NCI-H82 treated with DMSO at 0.1 percent for 48 hours (cell line): ENCODE results near the gene CORO1A.
"Not testable (repeated sequence)": the region's sequence is repeated elsewhere in the genome, so short reads cannot be mapped to it uniquely, and the experiment has no call there.

Experiments used
- DNase-seq: peaks from one replicate; lab custom pipeline; 2025; ENCODE audit not compliant: unreplicated experiment; lab: John Stamatoyannopoulos, UW

Gene CORO1A

GRCh38 chr16:30183233-30184095 is at the start of gene CORO1A:
TSS of gene CORO1A (plus strand) at chr16:30183602. CDS start at chr16:30185210, 1,608 bp downstream.
- DNase-seq = peak; percentile 47

DNA sequence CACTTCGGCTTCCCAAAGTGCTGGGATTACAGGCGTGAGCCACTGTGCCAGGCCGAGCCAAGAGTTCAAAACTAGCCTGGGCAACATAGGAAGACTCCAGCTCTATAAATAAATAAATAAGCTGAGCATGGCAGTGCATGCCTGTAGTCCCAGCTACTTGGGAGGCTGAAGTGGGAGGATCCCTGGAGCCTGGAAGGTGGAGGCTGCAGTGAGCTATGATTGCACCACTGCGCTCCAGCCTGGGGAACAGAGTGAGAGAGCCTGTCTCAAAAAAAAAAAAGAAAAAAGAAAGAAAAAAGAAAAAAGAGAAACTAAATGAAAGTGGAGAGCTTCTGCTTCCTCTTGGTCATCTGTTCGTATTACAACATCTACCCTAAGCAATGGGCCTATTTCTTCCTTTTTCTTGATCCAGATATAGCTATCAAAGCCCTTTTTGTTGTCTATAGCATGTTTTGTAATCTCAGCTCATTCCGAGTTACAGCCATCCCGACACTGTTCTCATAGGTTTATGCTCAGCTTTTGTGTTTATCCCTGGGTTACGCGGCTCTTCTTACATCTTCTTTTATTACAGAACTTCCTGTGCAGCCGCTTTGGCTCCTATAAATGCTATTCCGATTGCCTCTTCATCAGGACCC is 46.3 kb upstream of the CORO1A start:
- no peak for DNase-seq

DNA sequence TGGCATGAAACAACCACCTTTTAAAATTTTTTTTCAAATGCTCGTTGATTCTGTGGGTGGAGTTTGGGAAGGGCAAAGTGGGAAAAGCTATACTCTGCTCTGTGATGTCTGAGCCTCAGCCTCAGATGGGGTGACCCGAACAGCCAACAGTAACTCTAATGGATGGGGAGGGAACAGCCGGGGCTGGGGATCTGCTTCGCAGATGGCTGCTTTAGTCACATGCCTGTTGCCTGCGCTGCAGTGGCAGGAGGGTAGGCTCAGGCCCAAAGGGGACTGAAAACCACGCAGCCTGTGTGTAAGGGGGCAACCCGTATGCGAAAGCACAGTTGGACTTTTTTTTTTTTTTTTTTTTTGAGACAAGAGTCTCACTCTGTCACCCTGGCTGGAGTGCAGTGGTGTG is 45.5 kb upstream of the CORO1A start:
- no peak for DNase-seq

DNA sequence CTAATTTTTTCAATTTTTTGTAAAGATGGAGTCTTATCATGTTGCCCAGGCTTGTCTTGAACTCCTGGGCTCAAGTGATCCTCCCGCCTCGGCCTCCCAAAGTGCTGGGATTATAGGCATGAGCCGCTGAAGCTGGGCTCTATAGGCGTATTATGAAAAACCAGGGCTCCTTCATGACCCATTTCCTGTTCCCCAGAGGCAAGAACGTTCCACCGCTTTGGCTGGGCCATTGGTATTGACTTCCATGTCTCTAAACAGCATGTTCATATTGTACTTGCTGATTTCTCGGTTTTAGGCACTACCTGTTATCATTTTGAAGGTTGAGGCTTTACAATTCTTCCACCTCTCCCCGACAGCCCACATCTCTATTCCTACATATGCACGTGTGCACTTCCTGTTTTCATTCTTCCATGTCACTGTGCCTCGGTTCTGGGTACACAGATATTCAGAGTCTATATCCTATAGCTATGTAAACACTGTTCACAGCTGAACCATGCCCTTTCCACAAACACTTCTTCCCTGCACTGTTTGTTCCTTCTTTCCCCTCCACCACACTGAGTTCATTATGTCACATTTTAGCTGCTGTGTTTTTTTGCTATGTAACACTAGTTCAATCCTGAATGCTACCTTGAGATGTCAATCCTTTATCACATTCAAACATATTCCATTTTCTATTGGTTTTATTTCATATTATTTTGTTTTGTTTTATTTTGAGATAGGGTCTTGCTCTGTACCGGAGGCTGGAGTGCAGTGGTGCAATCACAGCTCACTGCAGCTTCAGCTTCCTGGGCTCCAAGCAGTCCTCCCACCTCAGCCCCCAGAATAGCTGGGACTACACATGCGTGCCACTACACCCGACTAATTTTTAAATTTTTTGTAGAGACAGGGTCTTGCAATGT is 43.6 kb upstream of the CORO1A start:
- DNase-seq = no peak

- DNase-seq = no peak
These were observed 41.7 kb upstream of the CORO1A start for GRCh38 chr16:30141750-30142149.

DNA sequence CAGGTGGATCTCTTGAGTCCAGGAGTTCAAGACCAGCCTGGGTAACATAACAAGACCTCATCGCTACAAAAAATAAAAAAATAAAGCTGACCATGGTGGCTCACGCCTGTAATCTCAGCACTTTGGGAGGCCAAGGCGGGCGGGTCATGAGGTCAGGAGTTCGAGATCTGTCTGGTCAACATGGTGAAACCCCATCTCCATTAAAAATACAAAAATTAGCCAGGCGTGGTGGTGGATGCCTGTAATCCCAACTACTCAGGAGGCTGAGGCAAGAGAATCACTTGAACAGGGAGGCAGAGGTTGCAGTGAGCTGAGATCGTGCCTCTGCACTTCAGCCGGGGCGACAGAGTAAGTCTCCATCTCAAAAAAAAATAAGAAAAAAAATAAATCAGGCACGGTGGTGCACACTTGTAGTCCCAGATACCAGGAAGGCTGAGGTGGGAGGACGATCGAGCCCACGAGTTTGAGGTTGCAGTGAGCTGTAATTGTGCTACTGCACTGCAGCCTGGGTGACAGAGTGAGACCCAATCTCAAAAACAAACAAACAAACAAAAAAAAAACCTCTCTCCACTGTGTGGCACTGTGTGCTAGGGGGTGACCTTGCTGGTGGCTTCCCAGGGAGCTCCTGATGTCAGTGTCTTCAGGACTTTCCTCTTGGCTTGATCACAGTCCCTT is 40.6 kb upstream of the CORO1A start:
- DNase-seq = no peak

- DNase-seq = no peak
These were observed 40.1 kb upstream of the CORO1A start for GRCh38 chr16:30143347-30143702.

DNA sequence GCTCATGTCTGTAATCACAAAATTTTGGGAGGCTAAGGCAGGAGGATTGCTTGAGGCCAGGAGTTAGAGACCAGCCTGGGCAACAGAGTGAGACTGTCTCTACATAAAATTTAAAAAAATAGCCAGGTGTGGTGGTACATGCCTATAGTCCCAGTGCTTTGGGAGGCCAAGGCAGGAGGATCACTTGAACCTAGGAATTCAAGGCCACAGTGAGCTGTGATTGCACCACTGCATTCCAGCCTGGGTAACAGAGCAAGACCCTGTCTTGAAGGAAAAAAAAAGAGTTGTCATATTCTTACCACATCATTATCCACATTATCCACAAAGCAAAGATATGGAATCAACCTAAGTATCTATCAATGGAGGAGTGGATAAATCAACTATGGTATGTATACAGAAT is 39.4 kb upstream of the CORO1A start:
- DNase-seq = no peak

DNA sequence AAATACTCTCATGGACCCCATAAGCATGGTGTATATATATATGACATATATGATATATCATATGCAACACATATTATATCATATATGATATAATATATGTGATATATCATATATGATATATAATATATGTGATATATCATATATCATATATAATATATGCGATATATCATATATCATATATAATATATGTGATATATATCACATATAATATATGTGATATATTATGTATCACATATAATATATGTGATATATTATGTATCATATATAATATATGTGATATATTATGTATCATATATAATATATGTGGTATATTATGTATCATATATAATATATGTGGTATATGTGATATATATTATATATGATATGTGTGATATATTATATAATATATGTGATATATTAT is 38.5 kb upstream of the CORO1A start:
- DNase-seq = no peak

GRCh38 chr16:30145657-30146056 is 37.7 kb upstream of the CORO1A start:
- DNase-seq = no peak

DNA sequence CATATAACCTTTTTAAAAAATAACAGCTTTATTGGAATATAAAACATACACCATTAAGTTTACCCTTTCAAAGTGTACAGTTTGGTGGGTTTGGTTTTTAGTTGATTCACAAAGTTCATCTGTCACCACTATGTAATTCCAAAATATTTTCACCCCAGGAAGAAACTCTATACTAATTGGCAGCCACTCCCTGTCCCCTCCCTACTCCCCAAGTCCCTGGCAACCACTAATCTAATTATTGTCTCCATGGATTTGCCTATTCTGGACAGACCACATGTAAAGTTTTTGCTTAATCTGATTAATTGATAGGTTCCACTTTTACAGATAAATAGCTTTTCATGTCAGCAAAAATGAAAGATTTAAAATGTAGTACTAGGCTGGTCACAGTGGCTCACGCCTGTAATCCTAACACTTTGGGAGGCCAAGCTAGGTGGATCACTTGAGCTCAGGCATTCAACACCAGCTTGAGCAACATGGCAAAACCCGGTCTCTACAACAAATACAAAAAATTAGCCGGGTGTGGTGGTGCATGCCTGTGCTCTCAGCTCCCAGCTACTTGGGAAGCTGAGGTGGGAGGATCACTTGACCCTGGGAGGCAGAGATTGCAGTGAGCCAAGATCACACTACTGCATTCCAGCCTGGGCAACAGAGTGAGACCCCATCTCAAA is 35.4 kb upstream of the CORO1A start:
- peak; percentile 72 for DNase-seq

DNA sequence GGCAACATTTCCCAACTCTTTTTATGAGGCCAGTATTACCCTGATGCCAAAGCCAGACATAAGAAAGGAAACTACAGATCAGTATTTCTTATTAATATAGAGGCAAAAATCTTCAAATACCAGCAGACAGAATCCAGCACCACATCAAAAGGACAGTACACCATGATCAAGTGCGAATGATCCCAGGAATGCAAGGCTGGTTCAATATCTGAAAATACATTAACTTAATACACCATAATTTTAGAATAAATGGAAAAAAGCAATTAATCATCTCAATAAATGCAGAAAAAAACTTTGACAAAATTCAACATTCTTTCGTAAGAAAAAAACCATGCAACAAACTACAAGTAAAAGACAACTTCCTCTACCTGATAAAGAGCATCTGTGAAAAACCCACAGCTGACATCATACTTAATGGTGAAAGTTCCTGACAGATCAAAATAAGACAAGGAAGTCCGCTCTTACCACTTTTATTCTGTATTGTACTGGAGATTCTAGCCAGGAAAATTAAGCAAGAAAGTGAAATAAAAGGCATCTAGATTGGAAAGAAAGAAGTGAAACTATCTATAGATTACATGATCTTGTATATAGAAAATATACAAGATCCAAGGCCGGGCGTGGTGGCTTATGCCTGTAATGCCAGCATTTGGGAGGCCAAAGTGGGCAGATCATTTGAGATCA is 34.0 kb upstream of the CORO1A start:
- DNase-seq = no peak

DNA sequence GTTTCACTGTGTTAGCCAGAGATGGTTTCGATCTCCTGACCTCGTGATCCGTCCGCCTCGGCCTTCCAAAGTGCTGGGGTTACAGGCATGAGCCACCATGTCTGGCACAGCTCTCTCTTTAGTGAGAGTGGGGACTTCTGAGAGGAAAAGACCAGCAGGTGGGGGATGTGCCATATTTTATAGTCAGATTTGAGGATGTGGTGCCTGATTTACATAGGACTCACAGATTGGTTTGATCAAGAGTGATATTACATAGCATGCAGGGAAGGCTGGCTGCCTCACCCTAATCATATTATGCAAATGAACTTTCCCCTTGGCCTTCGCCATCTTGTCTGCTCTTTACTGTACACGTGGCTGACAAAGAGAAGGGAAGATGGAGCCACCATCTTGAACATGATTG is 32.3 kb upstream of the CORO1A start:
- DNase-seq = no peak

DNA sequence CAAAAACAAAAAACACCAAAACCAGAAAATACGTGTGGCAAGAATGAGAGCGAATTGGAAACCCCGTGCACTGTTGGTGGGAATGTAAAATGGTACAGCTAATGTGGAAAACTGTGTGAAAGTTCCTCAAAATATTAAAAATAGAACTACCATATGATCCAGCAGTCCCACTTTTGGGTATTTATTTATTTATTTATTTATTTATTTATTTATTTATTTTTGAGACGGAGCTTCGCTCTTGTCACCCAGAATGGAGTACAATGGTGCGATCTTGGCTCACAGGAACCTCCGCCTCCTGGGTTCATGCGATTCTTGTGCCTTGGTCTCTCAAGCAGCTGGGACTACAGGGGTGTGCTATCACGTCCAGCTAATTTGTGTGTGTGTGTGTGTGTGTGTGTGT is 30.9 kb upstream of the CORO1A start:
- no peak for DNase-seq

DNA sequence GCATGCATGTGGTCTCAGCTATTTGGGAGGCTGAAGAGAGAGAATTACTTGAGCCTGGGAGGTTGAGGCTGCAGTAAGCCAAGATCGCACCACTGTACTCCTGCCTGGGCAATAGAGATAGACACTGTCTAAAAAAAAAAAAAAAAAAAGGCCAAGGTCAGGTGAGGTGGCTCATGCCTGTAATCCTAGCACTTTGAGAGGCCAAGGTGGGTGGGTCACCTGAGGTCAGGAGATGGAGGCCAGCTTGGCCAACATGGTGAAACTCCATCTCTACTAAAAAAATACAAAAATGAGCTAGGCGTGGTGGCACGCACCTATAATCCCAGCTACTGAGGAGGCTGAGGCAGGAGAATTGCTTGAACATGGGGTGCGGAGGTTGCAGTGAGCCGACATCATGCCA is 28.2 kb upstream of the CORO1A start:
- DNase-seq = no peak

- no peak for DNase-seq
These were observed 26.2 kb upstream of the CORO1A start for GRCh38 chr16:30157214-30157613.

DNA sequence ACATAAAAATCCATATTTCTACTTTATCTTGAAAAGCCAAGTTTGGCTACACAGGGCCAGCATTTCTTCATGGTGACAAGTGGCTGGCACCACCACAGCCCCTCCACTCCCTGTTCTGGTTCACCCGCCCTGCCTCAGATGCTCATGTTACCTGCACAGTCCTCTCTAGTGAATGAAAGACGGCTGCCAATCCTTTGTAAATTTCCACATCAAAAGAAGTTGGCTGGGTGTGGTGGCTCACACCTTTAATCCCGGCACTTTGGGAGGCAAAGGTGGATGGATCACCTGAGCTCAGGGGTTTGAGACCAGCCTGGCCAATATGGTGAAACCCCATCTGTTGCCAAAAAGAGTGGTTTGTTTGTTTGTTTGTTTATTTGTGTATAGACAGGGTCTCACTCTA is 19.9 kb upstream of the CORO1A start:
- no peak for DNase-seq

DNA sequence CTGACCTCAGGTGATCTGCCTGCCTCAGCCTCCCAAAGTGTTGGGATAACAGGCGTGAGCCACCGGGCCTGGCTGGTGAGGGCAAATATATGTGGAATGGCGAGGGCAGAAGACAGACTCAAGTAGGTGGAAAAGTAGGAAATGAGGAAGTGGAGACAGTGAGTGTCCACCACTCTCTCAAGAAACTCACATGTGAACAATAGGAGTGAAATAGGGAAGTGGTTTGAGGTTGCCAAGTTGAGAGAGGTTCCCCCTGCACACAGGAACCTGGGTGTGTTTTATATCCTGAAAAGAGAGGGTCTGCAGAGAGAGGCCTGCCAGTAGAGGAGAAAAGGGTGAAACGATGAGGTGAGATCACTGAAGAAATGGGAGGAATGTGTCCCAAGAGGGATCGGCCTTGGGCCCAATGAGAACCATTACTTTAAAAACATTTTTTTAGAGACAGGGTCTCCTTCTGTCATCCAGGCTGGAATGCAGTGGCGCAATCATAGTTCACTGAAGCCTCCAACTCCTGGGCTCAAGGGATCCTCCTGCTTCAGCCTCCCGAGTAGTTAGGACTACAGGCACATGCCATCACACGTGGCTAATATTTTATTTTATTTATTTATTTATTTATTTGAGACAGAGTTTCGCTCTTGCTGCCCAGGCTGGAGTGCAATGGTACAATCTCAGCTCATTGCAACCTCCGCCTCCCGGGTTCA is 17.1 kb upstream of the CORO1A start:
- no peak for DNase-seq

DNA sequence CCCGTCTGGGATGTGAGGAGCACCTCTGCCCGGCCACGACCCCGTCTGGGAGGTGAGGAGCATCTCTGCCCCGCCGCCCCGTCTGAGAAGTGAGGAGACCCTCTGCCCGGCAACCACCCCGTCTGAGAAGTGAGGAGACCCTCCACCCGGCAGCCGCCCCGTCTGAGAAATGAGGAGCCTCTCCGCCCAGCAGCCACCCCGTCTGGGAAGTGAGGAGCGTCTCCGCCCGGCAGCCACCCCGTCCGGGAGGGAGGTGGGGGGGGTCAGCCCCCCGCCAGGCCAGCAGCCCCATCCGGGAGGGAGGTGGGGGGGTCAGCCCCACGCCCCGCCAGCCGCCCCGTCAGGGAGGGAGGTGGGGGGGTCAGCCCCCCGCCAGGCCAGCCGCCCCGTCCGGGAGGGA is 14.7 kb upstream of the CORO1A start:
- not testable (repeated sequence) for DNase-seq
